ENCODE results near the gene KCNQ4. TPM values are rescaled to one million over a fixed set of nuclear protein-coding genes. Genes with fewer than 3 reads are reported as not detected.

KCNQ4 gene
- total and polyA plus RNA-seq, 3 donors from 2014 or later: 1.4 to 2.4 (median 2.3) TPM

DNA sequence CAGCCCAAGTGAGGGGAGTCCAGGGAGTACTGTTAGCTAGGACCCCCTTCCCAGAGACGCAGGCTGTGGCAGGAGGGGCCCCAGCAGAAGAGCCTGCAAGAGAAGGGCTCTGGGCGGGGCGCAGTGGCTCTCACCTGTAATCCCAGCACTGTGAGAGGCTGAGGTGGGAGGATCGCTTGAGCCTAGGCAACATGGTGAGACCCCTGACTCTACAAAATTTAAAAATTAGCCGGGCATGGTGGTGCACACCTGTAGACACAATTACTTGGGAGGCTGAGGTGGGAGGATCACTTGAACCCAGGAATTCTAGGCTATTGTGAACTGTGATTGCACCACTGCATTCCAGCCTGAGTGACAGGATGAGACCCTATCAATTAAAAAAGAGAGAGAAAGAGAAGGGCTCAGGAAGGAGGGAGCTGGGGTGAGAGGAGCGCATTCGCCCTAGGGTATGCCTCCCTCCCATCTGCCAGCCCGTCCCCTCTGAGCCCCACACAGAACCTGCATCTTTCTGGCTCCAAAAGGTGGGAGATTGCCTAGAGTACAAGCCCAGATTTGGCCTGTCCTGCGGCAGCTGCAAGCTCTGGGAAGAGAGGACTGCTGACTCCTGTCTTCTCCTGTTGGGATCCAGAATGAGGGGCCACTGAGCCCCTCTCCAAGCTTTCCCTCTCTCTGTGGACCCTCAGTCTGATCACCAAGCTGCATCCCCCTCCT is 3.6 kb downstream of the KCNQ4 start:
- no peaks in the 10 kb centered on the region for H3K27me3 ChIP-seq
- no peaks in the 10 kb centered on the region for H3K36me3 ChIP-seq (ENCODE audit: low read depth, missing control alignments)
- no peak overlapping the region for H3K4me3 ChIP-seq
- H3K9me3 ChIP-seq: no peaks in the 10 kb centered on the region
- DNase-seq: no peak
- no peaks in the 10 kb centered on the region for H3K4me1 ChIP-seq
- 90 to 95% methylated on average over 5 to 9 of the region's 9 CpGs for WGBS, 2 donors
- intact Hi-C loops (cut with DNase I; ENCODE audit: low total_unique reads): no loop called here
- no peak overlapping the region for H3K27ac ChIP-seq
- TF ChIP-seq, protein P1, sequence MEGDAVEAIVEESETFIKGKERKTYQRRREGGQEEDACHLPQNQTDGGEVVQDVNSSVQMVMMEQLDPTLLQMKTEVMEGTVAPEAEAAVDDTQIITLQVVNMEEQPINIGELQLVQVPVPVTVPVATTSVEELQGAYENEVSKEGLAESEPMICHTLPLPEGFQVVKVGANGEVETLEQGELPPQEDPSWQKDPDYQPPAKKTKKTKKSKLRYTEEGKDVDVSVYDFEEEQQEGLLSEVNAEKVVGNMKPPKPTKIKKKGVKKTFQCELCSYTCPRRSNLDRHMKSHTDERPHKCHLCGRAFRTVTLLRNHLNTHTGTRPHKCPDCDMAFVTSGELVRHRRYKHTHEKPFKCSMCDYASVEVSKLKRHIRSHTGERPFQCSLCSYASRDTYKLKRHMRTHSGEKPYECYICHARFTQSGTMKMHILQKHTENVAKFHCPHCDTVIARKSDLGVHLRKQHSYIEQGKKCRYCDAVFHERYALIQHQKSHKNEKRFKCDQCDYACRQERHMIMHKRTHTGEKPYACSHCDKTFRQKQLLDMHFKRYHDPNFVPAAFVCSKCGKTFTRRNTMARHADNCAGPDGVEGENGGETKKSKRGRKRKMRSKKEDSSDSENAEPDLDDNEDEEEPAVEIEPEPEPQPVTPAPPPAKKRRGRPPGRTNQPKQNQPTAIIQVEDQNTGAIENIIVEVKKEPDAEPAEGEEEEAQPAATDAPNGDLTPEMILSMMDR (IDR thresholded peaks at IDR 0.05): no peak
- no peak for TF ChIP-seq POLR2A (IDR thresholded peaks at IDR 0.05)

DNA sequence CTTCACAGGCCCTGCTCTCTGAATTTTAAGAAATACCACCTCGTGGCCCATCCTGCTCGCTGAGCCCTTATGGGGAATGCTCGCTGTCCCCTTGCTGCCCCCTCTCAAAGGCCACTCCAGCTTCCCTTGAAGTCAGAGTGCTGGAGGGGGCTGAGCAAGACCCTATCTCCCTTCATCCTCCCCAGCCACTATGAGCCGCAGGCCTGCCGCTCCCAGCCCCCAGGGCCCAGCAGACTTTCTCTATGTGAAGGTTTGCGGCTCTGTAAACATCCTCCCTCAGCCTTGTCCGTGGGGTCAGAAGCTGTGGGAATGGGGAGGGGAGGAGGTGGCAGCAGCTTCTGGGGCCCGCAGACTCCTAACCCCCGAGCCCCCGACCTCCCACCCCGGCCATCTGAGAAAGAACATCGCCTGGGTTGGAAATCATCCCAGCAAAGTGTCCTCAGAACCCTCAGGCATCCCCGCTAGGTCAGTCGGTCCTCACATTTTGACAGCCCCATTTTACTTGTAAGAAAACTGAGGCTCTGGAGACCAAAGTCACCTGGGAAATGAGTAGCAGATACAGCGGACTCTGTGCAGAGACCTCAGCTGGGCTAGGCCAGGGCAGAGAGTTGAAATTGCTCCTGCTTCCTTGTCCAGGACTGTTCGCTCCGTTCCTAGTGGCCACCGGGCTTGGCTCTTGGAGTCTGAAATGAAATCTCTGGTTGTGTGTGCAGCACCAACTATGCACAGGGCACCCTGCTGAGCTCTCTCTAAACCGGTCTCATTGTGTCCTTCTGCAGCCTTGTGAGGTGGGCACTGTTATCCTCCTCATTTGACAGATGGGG is 4.4 kb downstream of the KCNQ4 start:
- Histone ChIP-seq H3K9me3 (no peaks in the 10 kb centered on the region), H3K4me3 (no peak overlapping the region), H3K27ac (no peak overlapping the region), H3K36me3 (ENCODE audit: low read depth, missing control alignments) (no peaks in the 10 kb centered on the region), H3K27me3 (no peaks in the 10 kb centered on the region), H3K4me1 (no peaks in the 10 kb centered on the region)
- no peak for DNase-seq
- intact Hi-C loops (cut with DNase I; ENCODE audit: low total_unique reads): no loop called here
- WGBS, 2 donors: 89 to 96% methylated on average over 8 to 19 of the region's 19 CpGs
- no peak for TF ChIP-seq POLR2A (IDR thresholded peaks at IDR 0.05)
- TF ChIP-seq, protein P1 (IDR thresholded peaks at IDR 0.05): no peak

DNA sequence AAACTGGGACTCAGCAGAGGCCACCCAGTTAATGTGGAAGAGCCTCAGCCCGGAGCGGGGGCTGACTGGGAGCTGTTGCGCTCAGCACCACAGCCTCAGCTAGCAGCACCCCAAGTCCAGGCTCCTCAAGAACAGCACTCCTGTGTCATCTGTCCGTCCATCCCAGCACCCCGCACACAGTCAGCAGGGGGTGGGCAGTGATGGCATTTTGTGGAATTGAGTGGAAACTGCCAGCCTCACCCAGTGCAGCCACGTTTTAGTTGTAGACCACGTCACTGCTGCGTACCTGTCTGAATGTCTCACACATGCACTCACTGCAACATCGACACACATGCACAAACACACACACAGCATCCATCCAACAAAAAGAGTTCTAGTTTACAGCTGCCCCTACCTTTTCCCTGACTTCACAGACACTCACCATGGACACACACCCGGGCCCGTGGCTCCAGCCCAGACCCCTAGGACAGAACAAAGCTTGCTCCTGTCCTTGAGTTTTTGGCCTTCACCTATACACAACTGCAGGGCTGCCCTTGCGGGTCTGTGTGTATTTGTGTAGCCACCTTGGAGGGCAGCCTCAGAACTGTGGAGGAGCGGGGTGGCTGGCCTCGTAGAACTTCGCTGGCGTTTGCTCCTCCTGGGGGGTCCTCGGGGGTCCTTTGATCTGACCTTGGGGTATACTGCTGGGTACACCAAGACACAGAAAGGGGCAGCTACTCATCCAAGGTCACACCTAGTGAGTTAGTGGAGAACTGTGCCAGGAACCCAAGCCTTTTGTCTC is 5.2 kb downstream of the KCNQ4 start:
- WGBS, 2 donors: 82 to 89% methylated on average over 16 to 17 of the region's 17 CpGs
- DNase-seq: no peak
- intact Hi-C loops (cut with DNase I; ENCODE audit: low total_unique reads): no loop called here
- no peaks in the 10 kb centered on the region for H3K4me1 ChIP-seq
- H3K27ac ChIP-seq: no peak overlapping the region
- H3K4me3 ChIP-seq: no peak overlapping the region
- TF ChIP-seq, protein P1 (IDR thresholded peaks at IDR 0.05): no peak
- no peak for TF ChIP-seq POLR2A (IDR thresholded peaks at IDR 0.05)
- no peaks in the 10 kb centered on the region for H3K27me3 ChIP-seq
- no peaks in the 10 kb centered on the region for H3K36me3 ChIP-seq (ENCODE audit: low read depth, missing control alignments)
- H3K9me3 ChIP-seq: no peaks in the 10 kb centered on the region

DNA sequence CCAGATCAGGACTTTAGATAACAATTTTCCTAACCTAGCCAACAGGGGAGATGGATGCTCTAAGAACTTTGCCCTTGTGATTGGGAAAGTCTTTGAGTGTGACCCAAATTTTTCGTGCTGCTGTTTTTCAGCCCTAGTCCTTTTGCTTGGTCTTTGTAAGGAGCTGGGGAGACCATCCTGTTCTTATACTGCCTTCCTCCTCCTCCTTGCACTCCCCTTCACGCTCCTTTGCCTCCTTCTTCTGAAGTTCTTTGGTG is 5.7 kb downstream of the KCNQ4 start:
- H3K27me3 ChIP-seq: no peaks in the 10 kb centered on the region
- TF ChIP-seq, protein P1 (IDR thresholded peaks at IDR 0.05): no peak
- TF ChIP-seq POLR2A (IDR thresholded peaks at IDR 0.05): no peak
- intact Hi-C loops (cut with DNase I; ENCODE audit: low total_unique reads): no loop called here
- H3K36me3 ChIP-seq (ENCODE audit: low read depth, missing control alignments): no peaks in the 10 kb centered on the region
- H3K27ac ChIP-seq: no peak overlapping the region
- no peaks in the 10 kb centered on the region for H3K9me3 ChIP-seq
- H3K4me1 ChIP-seq: no peaks in the 10 kb centered on the region
- no peak for DNase-seq
- WGBS, 2 donors: 70 to 80% methylated on average over 2 of the region's 2 CpGs
- H3K4me3 ChIP-seq: no peak overlapping the region
